Common myeloid progenitor, CD34-positive (primary cell): ENCODE data around the gene ATP7A.
A peak's percentile ranks its signal among the peaks of the same experiment; 100 is the strongest.

Source experiments
- CTCF ChIA-PET: fragments of 350-600 bp; sonication (Branson Sonifier 250); formaldehyde crosslinking; loops from one replicate; lab custom pipeline; 2021; ENCODE audit warnings: antibody characterized with exemption; lab: Charles Lee
- POLR2A ChIA-PET: fragments of 350-600 bp; sonication (Branson Sonifier 250); formaldehyde crosslinking; loops from one replicate; lab custom pipeline; 2021; ENCODE audit warnings: antibody characterized with exemption; lab: Charles Lee
- DNase-seq, 3 donors: peaks; one replicate each; pipeline versions ENCODE4 v3.0.0 to v3.0.0-alpha.2; 2013
- H3K27ac ChIP-seq, 2 experiments: 1 replicate in 1 of 2; 2 replicates in 1 of 2; pipeline ENCODE4 v1.7.0; 2013; ENCODE audit warnings: inconsistent platforms in 2 of 2, low read length in 2 of 2, mild to moderate bottlenecking in 2 of 2, low read depth in 1 of 2, moderate library complexity in 1 of 2; ENCODE audit not compliant: severe bottlenecking in 2 of 2, insufficient read depth in 1 of 2, poor library complexity in 1 of 2
- H3K27me3 ChIP-seq, 5 experiments: replicated peaks in 2 of 5; 1 replicate in 3 of 5; 2 replicates in 2 of 5; pipeline versions ENCODE4 v1.6.1 to v1.7.0; 2013; ENCODE audit warnings: low read length in 4 of 5, mild to moderate bottlenecking in 2 of 5, moderate library complexity in 2 of 5, inconsistent platforms in 1 of 5; ENCODE audit not compliant: insufficient read depth in 5 of 5, control insufficient read depth in 4 of 5
- H3K36me3 ChIP-seq, 4 experiments: 1 replicate in 2 of 4; 2 replicates in 2 of 4; pipeline versions ENCODE4 v1.6.1 to v1.7.0; 2013; ENCODE audit warnings: low read length in 3 of 4, control low read depth in 1 of 4, mild to moderate bottlenecking in 1 of 4; ENCODE audit not compliant: control insufficient read depth in 4 of 4, insufficient read depth in 4 of 4
- H3K4me1 ChIP-seq, 4 experiments: 1 replicate in 3 of 4; 2 replicates in 1 of 4; pipeline versions ENCODE4 v1.6.1 to v1.7.1; 2013; ENCODE audit warnings: low read length in 3 of 4, mild to moderate bottlenecking in 3 of 4, control low read depth in 1 of 4, inconsistent platforms in 1 of 4, moderate library complexity in 1 of 4; ENCODE audit not compliant: control insufficient read depth in 4 of 4, insufficient read depth in 4 of 4; ENCODE audit errors: control extremely low read depth in 1 of 4
- H3K4me3 ChIP-seq, 7 experiments: 1 replicate in 4 of 7; 2 replicates in 3 of 7; pipeline versions ENCODE4 v1.5.1 to v1.7.0; 2013; ENCODE audit warnings: mild to moderate bottlenecking in 7 of 7, low read length in 6 of 7, moderate library complexity in 6 of 7, inconsistent platforms in 2 of 7, low read depth in 2 of 7, control low read depth in 1 of 7; ENCODE audit not compliant: insufficient read depth in 4 of 7, control insufficient read depth in 1 of 7; ENCODE audit errors: extremely low read depth in 1 of 7
- H3K9me3 ChIP-seq, 5 experiments: 1 replicate in 4 of 5; 2 replicates in 1 of 5; pipeline versions ENCODE4 v1.6.1 to v1.7.1; 2013; ENCODE audit warnings: low read length in 4 of 5, mild to moderate bottlenecking in 2 of 5, inconsistent platforms in 1 of 5, low read depth in 1 of 5, moderate library complexity in 1 of 5; ENCODE audit not compliant: control insufficient read depth in 4 of 5, insufficient read depth in 2 of 5; ENCODE audit errors: control extremely low read depth in 1 of 5
- WGBS: methylation state at CpG from one replicate; pipeline ENCODE4 v1.1.5; 2013; ENCODE audit not compliant: insufficient coverage; 5-methylcytosine and 5-hydroxymethylcytosine counted together

Gene ATP7A

GRCh38 chrX:78024349-78025059 is 114.0 kb downstream of the ATP7A start:
- POLR2A ChIA-PET = no interaction called here
- CTCF ChIA-PET = interaction anchor here (0.6 to 2.9 kb wide), 20 partner anchors 9 to 237 kb away, joined by 3 to 22 read pairs (median 4); partner anchors contain the start of genes ATP7A and COX7B

GRCh38 chrX:78027798-78028197 is 117.3 kb downstream of the ATP7A start:
- Histone ChIP-seq H3K4me3 (no peak overlapping the region), H3K27ac (no peak overlapping the region), H3K9me3 (no peaks in the 10 kb centered on the region), H3K4me1 (no peaks in the 10 kb centered on the region), H3K27me3 (no peaks in the 10 kb centered on the region), H3K36me3 (peaks cover 0 to 2% (median 0%) of the 10 kb centered on the region in 4 experiments)
- WGBS = 81% methylated on average over 2 of the region's 3 CpGs
- CTCF ChIA-PET = interaction anchor here (0.6 kb wide), 1 partner anchor 14 kb away, joined by 4 read pairs; no protein-coding TSS in a partner anchor
- no peak for DNase-seq
- POLR2A ChIA-PET = no interaction called here

More at GRCh38 chrX:78024349-78025059, 114.0 kb downstream of the ATP7A start:
- H3K9me3 ChIP-seq = no peaks in the 10 kb centered on the region
- no peak overlapping the region for H3K27ac ChIP-seq
- peak; percentile 27 to 49 (median 47) for DNase-seq
- whole genome bisulfite sequencing = 56% methylated on average over 7 of the region's 7 CpGs
- peak overlapping the region in 1 of 7 experiments; percentile 42 for H3K4me3 ChIP-seq
- H3K4me1 ChIP-seq = no peaks in the 10 kb centered on the region
- no peaks in the 10 kb centered on the region for H3K36me3 ChIP-seq
- no peaks in the 10 kb centered on the region for H3K27me3 ChIP-seq

GRCh38 chrX:78029663-78030062 is 119.2 kb downstream of the ATP7A start:
- Histone ChIP-seq H3K4me3 (no peak overlapping the region), H3K36me3 (peaks cover 0 to 4% (median under 1%) of the 10 kb centered on the region in 4 experiments), H3K4me1 (no peaks in the 10 kb centered on the region), H3K27ac (no peak overlapping the region), H3K27me3 (no peaks in the 10 kb centered on the region), H3K9me3 (no peaks in the 10 kb centered on the region)
- whole genome bisulfite sequencing = 43% methylated on average over 2 of the region's 2 CpGs
- ChIA-PET CTCF (interaction anchor here (1.0 to 1.4 kb wide), 4 partner anchors 10 to 335 kb away, joined by 3 to 5 read pairs (median 4); no protein-coding TSS in a partner anchor), POLR2A (no interaction called here)
- peak; percentile 9 to 52 (median 37) for DNase-seq

GRCh38 chrX:78035061-78035460 is 124.6 kb downstream of the ATP7A start:
- no peaks in the 10 kb centered on the region for H3K4me1 ChIP-seq
- no peaks in the 10 kb centered on the region for H3K27me3 ChIP-seq
- no peak overlapping the region for H3K4me3 ChIP-seq
- H3K36me3 ChIP-seq = peaks cover 0 to 6% (median 2%) of the 10 kb centered on the region in 4 experiments
- 81% methylated on average over 4 of the region's 6 CpGs for WGBS
- no peak for DNase-seq
- no peaks in the 10 kb centered on the region for H3K9me3 ChIP-seq
- ChIA-PET CTCF (interaction anchor here (0.9 kb wide), 1 partner anchor 10 kb away, joined by 3 read pairs; no protein-coding TSS in a partner anchor), POLR2A (no interaction called here)
- H3K27ac ChIP-seq = no peak overlapping the region

- peaks cover 0 to 17% (median 3%) of the 10 kb centered on the region in 4 experiments for H3K36me3 ChIP-seq
- POLR2A ChIA-PET = no interaction called here
- no peaks in the 10 kb centered on the region for H3K9me3 ChIP-seq
- no peak overlapping the region for H3K27ac ChIP-seq
- H3K4me3 ChIP-seq = no peak overlapping the region
- WGBS = 72% methylated on average over 3 of the region's 3 CpGs
- H3K27me3 ChIP-seq = no peaks in the 10 kb centered on the region
- CTCF ChIA-PET = no interaction called here
- H3K4me1 ChIP-seq = no peaks in the 10 kb centered on the region
- DNase-seq = no peak
Measured at GRCh38 chrX:78037881-78038280, 127.4 kb downstream of the ATP7A start.

- no peak for DNase-seq
- ChIA-PET CTCF (interaction anchor here (0.6 kb wide), 1 partner anchor 427 kb away, joined by 3 read pairs; no protein-coding TSS in a partner anchor), POLR2A (no interaction called here)
- Histone ChIP-seq H3K27ac (no peak overlapping the region), H3K36me3 (peaks cover 0 to 24% (median 3%) of the 10 kb centered on the region in 4 experiments), H3K27me3 (no peaks in the 10 kb centered on the region), H3K9me3 (no peaks in the 10 kb centered on the region), H3K4me1 (no peaks in the 10 kb centered on the region), H3K4me3 (no peak overlapping the region)
- WGBS = 86% methylated on average over 1 of the region's 1 CpG
Measured at GRCh38 chrX:78042601-78043000, 132.1 kb downstream of the ATP7A start.

GRCh38 chrX:78046362-78046761 is 135.9 kb downstream of the ATP7A start:
- CTCF ChIA-PET = no interaction called here
- POLR2A ChIA-PET = no interaction called here
- H3K4me1 ChIP-seq = no peaks in the 10 kb centered on the region

More at GRCh38 chrX:78046362-78046761, 135.9 kb downstream of the ATP7A start:
- H3K27ac ChIP-seq = no peak overlapping the region
- no peaks in the 10 kb centered on the region for H3K27me3 ChIP-seq
- H3K36me3 ChIP-seq = peaks cover 0 to 18% (median under 1%) of the 10 kb centered on the region in 4 experiments
- no peaks in the 10 kb centered on the region for H3K9me3 ChIP-seq
- H3K4me3 ChIP-seq = no peak overlapping the region
- DNase-seq = no peak
- 77% methylated on average over 3 of the region's 4 CpGs for WGBS
